GM18507 (cell line): ENCODE measurements around the gene TMEM201.
"Not testable (repeated sequence)": the region's sequence is repeated elsewhere in the genome, so short reads cannot be mapped to it uniquely, and the experiment has no call there.

Source experiments
- DNase-seq: peaks from one replicate; pipeline ENCODE4 v3.0.0; 2011; ENCODE audit warnings: low read depth; ENCODE audit not compliant: insufficient read length; ENCODE audit errors: extremely low spot score
- FAIRE-seq: peaks from 2 replicates; lab custom pipeline; 2011; peaks lifted over from hg19 to GRCh38; lab: Jason Lieb, UNC

The TMEM201 gene, protein sequence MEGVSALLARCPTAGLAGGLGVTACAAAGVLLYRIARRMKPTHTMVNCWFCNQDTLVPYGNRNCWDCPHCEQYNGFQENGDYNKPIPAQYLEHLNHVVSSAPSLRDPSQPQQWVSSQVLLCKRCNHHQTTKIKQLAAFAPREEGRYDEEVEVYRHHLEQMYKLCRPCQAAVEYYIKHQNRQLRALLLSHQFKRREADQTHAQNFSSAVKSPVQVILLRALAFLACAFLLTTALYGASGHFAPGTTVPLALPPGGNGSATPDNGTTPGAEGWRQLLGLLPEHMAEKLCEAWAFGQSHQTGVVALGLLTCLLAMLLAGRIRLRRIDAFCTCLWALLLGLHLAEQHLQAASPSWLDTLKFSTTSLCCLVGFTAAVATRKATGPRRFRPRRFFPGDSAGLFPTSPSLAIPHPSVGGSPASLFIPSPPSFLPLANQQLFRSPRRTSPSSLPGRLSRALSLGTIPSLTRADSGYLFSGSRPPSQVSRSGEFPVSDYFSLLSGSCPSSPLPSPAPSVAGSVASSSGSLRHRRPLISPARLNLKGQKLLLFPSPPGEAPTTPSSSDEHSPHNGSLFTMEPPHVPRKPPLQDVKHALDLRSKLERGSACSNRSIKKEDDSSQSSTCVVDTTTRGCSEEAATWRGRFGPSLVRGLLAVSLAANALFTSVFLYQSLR

DNA sequence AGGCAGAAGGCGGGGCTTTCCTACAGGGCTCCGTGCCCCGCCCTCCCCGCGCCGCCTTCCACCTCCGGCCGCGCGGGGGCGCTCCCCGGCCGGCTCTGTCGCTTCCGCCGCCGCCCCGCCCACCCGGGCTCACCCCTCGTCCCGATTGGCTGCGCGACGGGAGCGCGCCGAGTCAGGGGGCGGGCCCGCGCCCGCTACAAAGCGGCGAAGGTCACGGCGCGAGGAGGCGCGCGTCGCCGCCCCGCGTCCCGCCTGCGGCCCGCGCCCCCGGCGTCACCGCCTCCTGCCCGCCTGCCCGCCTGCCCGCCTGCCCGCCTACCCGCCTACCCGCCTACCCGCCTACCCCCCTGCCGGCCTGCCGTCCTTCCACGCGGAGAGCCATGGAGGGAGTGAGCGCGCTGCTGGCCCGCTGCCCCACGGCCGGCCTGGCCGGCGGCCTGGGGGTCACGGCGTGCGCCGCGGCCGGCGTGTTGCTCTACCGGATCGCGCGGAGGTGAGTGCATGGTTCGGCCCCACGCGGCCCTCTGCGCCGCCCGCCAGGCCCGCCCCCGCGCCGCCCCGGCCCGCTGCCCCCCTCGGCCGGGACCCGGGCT lies at the start of gene TMEM201:
TSS of gene TMEM201 (plus strand) at position 361 of the 593 bp plus-strand sequence. CDS start at position 381, 20 bp downstream.
- DNase-seq = peak; percentile 88
- peak; percentile 84 for FAIRE-seq

DNA sequence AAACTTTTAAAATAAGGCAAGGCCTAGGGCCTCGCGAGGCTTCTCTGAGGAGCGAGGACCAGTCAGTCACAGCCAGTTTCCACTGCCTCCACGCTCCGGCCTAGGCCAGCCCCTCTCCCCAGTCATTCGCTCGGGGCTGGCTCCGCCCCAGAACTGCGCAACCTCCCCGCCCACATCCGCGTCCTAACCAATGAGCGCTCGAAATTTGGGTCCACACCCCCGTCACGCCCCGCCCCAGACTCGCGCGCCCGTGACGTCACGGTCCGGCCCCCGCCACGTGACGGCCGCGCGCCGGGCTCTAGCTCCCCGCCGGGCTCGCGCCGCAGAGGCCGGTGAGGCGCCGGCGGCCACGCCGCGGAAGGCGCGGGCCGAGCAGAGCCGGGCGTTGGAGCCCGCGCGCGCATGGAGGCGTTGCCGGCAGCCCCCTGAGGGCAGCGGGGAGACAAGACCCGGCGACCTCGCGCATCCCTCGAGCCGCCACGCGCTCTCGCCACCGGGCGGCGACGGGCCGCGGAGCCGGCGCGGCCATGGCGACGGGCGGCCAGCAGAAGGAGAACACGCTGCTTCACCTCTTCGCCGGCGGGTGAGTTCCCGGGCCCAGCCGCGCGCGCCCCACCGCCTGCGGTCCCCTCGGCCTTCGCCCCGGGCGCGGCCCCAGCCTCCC lies 49.4 kb upstream of the TMEM201 start, which contains the start of gene SLC25A33:
TSS of gene SLC25A33 (plus strand) at position 301 of the 664 bp plus-strand sequence. CDS start at position 528, 227 bp downstream.
- DNase-seq (peak; percentile 97), FAIRE-seq (peak; percentile 100)

DNA sequence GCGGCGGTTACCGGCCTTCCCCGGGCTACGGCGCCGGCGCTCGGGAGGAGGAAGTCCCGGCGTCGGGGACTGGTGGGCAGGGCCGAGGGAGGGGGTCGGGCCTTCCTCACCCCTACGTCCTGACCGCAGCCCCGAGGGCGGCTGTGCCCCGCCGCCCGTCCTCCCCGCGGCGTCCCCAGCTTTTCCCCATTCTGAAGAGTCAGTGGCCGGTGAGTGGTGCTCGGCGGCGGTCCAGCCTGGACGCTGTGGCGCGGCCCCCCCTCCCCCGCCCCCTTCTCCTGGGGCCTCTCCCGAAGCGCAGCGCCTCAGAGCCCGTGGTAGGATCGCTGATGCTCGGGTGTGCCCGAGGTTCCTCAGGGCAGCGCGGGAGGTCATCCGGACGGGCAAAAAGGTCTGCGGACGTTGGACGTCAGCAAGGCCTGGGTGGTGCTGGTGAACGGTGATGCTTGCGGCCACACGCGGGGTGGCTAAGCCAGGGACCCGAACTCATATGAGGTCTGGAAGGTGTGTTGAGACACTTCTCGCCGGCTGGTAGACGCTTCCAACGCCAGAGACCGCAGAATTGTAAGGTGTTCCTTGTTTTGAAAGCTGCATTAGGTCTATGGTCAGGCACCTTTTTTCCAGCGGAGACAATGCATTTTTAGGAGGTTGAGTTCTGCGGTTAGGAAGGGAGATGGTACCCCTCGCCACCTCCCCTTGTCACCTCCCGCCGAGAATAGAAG lies 48.7 kb upstream of the TMEM201 start:
- DNase-seq (peak; percentile 33), FAIRE-seq (peak; percentile 60)

DNA sequence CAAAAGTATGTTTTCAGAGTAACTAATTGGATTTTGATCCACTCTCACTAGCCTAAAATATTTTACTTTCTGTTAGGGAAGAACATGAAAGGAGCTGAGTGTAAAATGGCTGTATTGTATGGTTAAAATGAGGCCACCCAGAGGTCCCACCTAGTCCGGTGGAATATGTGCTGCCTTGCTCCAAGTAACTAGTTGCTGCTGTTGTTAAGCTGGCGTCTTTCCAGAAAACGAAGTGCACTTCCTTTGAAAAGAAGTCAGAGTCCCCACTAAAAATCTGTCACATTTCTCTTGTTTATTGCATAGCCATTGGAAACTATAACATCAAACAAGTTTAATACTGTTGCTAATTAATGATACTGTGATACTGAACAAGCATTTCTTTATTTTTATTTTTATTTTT lies 46.3 kb upstream of the TMEM201 start:
- FAIRE-seq (no peak), DNase-seq (no peak)

DNA sequence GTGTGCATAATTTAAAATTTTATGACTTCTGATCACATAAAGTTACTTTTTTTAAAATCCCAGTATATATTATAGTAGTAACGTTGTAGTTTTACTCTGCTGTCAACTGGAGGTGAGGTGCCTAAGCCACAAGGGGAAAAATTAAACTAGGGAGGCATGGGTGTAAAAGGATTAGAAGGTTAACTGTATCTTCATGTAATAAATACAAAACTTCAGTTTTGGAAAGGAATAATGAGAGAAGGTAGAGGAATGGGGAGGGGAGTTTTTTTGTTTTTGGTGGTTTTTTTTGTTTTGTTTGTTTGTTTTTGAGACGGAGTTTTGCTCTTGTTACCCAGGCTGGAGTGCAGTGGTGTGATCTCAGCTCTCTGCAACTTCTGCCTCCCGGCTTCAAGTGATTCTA lies 43.8 kb upstream of the TMEM201 start:
- no peak for DNase-seq
- FAIRE-seq = no peak

DNA sequence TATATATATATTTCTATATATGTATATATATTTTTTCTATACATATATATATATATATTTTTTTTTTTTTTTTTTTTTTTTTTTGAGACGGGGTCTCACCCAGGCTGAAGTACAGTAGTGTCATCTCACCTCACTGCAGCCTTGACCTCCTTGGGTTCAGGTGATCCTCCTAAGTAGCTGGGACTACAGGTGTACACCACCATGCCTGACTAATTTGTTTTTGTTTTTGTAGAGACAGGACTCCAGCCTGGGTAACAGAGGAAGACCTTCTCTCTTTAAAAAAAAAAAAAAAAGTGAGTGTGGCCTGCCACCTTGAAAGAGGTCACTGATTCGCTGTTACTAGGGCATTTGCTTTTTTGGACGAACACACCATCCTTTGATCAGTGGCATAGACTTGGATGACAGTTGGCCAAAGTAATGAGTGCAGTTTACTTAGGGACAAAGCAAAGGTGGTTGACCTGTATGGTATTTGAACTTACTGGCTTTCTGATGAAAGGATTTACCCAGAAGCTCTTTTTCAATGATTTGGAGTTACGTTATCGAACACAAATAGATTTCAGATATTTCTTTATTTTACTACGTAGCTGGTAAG lies 38.7 kb upstream of the TMEM201 start:
- no peak for FAIRE-seq

DNA sequence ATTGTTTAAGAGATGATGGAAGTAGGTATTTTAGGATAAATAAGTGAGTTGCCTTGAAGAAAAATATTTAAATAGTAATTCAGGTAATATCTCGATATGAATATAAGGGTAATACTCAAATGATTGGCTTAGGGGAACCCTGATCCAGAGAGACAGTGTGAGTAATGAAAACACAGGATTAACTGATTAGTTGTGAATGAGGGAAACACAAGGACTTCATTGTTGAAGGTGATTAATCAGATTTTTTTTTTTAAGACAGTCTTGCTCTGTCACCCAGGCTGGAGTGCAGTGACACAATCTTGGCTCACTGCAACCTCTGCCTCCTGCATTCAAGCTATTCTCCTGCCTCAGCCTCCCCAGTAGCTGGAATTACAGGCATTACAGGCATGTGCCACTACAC lies 36.7 kb upstream of the TMEM201 start:
- DNase-seq = no peak
- FAIRE-seq = no peak

More for the DNA sequence above, 38.7 kb upstream of the TMEM201 start:
- DNase-seq = no peak

DNA sequence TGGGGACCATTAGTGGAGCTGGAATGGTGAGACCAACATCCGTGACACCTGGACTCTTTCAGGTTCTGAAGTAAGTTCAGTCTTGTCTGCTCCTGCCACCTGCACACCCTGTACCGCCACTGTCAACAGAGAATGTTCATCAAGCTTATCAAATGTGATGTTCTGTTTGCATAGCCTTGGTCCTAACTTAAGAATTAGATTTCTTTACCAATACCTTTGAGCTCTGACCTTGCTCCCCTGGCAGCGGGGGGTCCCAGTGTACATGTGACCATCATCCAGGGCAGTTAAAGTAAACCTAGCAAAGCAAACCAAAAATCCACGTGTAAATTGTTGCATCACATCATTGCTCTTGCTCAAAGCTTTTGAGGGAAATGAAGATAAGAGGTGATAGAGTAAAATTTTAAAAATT lies 35.0 kb upstream of the TMEM201 start:
- no peak for FAIRE-seq
- DNase-seq = no peak

DNA sequence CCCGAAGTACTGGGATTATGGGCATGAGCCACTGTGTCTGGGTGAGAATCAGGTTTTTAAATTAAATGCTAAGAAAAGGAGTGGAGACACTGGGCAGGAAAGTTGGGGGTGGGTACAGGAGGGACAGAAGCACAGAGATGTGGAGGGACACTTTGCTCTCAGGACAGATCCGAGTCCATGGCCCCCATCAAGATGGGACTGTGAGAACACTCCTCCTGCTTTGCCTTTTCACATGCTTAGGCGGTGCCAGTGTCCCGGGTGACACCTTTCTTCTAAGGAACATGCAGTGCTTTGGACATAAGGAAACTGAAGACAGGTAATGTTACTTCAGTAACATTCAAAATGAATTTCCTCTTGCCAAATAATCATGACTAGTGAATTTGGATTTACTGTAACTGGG lies 32.8 kb upstream of the TMEM201 start:
- no peak for DNase-seq
- no peak for FAIRE-seq

DNA sequence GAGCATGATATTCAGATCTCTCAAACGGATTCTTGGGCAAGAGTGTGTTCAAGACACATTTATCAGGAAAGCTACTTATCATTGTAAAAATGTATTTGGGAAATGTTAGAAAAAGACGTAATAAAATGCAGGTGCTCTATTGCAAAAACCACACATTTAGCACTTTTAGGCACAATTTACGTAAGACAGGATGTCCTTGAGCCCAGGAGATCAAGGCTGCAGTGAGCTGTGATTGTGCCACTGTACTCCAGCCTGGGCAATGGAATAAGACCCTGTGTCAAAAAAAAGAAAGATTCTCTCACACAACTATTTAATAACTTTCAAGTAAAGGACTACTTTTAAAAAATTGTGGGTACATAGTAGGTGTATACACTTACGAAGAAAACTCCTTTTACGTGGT lies 31.1 kb upstream of the TMEM201 start:
- DNase-seq = no peak
- no peak for FAIRE-seq

DNA sequence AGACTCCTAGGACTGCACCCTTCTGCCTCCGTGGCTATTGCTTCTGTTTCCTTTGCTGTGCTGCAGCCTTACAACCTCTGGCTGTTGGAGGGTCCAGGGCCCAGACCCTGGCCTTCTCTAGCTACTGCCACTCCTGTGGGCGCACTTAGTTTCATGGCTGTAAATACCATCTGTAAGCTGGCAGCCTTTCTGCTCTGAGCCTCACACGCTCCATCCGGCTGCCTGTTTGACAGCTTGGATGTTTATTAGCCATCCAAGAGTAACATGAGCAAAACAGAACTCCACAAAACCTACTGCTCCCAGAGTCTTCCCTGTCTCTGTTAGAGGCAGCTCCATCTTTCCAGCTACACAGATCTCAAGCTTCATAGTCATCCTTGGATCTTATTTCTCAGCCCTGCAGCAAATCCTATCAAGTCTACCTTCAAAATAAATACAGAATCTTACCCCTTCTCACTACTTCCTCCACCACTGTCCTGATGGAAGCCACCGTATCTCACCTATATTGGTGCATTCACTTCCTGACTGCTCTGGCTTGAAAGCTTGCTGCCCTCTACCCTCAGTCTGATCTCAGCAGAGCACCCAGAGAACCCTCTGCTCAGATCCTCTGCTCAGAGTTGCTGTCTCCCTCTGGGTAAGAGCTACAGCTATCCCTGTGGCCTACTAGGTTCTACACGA lies 30.3 kb upstream of the TMEM201 start:
- FAIRE-seq = no peak
- DNase-seq = no peak

DNA sequence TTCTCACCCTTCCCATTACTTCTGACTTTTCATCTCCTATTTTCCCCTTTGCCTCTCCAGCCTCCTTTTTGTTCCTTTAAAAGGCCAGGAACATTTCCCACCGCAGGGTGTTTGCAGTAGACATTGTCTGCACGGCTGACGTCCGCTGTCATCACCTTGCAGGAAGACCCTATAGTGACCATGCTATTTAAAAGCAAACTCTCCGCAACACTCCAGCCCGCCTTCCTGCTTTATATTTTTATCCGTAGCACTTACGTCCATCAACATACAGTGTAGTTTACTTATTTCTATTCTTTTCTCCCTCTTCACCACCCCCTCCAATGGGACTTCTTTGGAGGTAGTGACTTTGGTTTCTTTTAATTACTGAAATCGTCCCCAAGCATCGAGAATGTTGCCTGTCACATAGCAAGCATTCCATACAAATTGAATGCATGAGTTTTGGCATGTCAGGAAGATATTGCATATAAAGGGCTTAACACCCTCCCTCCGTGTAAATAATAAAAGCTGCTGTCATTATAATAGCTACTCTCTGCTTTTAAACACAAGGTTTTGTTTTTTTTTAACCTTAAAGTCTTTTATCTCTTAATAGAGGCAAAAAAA lies 29.7 kb upstream of the TMEM201 start:
- FAIRE-seq = no peak

DNA sequence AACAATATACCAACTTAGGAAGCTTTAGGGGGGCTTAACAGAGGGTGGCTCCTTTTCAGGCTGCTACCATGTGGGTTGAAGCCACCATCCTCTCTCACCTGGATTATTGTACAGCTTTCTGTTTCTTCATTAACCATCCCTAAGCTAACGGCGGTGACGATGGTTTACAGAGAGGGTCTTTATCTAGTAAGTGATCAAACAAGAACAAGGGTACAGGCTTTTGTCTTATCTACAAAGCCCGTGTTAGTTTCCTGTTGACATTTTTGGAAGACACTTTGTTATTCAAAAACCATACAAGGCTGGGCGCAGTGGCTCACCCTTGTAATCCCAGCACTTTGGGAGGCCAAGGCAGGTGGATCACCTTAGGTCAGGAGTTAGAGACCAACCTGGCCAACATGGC lies 29.0 kb upstream of the TMEM201 start:
- no peak for FAIRE-seq

More for the DNA sequence above, 29.7 kb upstream of the TMEM201 start:
- no peak for DNase-seq

DNA sequence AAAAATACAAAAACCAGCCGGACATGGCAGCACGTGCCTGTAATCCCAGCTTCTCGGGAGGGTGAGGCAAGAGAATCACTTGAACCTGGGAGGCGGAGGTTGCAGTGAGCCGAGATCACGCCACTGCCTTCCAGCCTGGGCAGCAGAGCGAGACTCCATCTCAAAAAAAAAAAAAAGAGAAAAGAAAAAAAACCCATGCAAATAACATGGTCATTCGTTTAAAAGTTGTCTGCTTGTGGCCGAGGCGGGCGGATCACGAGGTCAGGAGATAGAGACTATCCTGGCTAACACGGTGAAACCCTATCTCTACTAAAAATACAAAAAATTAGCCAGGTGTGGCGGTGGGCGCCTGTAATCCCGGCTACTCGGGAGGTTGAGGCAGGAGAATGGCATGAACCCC lies 28.6 kb upstream of the TMEM201 start:
- not testable (repeated sequence) for DNase-seq

More for the DNA sequence above, 29.0 kb upstream of the TMEM201 start:
- DNase-seq = no peak

DNA sequence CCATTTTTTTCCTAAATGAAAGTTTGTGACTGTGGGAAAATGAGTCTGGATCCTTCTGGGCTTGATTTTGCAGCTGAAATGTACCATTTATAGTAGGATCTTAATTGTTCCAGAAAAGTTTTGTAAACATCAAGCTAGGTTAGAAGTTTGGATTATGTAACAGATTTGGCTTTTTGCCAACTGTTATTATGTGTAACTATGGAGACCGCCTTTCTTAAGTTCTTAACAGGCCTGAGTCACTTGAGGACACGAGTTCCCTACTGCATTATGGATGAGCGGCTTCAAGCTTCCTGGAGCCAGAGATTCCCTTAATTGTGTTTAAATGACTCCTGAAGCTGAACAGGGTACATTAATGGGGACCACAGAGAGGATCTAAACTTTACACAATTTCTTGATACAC lies 27.3 kb upstream of the TMEM201 start:
- FAIRE-seq (no peak), DNase-seq (no peak)

More for the DNA sequence above, 28.6 kb upstream of the TMEM201 start:
- FAIRE-seq = not testable (repeated sequence)

DNA sequence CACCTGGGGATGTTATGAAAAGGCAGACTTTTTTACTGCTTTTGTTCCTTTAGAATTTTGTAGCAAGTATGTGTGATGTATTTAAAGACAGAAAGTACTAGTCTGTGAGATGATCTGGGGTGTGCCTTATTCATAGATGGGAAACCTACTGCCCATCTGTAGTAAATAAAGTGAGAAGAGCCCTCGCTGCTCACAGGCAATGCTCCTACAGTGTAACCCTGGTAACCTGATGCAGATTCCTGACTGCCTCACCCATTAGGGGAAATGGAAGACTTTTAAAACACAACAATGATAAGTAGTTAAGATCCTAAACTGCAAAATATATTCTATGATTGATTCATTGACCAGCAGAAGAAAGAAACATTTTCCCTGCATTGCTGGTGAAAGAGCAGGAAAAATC lies 19.4 kb upstream of the TMEM201 start:
- FAIRE-seq (no peak), DNase-seq (no peak)

DNA sequence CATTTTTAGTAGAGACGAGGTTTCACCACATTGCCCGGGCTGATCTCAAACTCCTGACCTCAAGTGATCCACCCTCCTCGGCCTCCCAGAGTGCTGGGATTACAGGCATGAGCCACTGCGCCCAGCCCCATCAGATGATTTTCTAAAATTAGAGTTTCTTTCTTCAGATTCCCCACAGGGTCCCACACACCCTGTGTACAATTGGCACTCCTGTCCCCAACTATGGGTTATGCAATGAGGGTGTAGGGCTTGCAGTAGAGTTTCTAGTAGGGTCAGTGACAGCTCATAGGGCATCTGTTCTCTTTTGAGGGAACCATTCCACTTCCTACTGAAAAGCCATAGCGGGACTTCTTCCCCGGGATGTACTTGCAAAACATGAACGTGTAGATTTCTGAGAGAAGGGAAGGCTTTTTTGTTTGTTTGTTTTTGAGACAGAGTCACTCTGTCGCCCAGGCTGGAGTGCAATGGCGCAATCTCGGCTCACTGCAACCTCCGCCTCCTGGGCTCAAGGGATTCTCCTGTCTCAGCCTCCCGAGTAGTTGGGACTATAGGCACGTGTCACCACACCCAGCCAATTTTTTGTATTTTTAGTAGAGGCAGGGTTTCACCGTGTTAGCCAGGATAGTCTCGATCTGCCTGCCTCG lies 17.7 kb upstream of the TMEM201 start:
- not testable (repeated sequence) for FAIRE-seq, DNase-seq
